Ovary (tissue), 9 donors: ENCODE results near the gene VWA3B. TPM values are rescaled to one million over a fixed set of nuclear protein-coding genes. Genes with fewer than 3 reads are reported as not detected.
"Not testable (repeated sequence)": the region's sequence is repeated elsewhere in the genome, so short reads cannot be mapped to it uniquely, and the experiment has no call there.

Experiments
- DNase-seq, 5 donors: peaks; one replicate each; pipeline ENCODE4 v3.0.0-alpha.2; 2019 to 2020
- H3K27ac ChIP-seq, 2 donors: fragments of 200-600 bp; one replicate each; pipeline versions ENCODE4 v1.5.1 to v1.8.0; 2019 to 2022
- H3K27me3 ChIP-seq: fragments of 200-600 bp; one replicate; pipeline ENCODE4 v1.8.0; 2022
- H3K36me3 ChIP-seq: fragments of 200-600 bp; sonication (generic); one replicate; pipeline ENCODE4 v1.5.1; 2019
- H3K4me1 ChIP-seq: one replicate; pipeline ENCODE4 v1.8.1; 2013; ENCODE audit warnings: mild to moderate bottlenecking, moderate library complexity; ENCODE audit not compliant: insufficient read depth
- H3K4me3 ChIP-seq: fragments of 200-600 bp; sonication (generic); one replicate; pipeline ENCODE4 v1.5.1; 2017
- H3K9me3 ChIP-seq, 2 donors: fragments of 200-600 bp in 1 of 2; sonication (generic) in 1 of 2; one replicate each; pipeline versions ENCODE4 v1.5.1 to v1.8.1; 2013 to 2019; ENCODE audit warnings: mild to moderate bottlenecking in 1 of 2, moderate library complexity in 1 of 2
- EP300 ChIP-seq: sonication (generic); formaldehyde crosslinking; IDR thresholded peaks from one replicate; pipeline ENCODE4 v1.6.1; 2017; ENCODE audit warnings: antibody characterized with exemption
- POLR2A ChIP-seq: fragments of 450-650 bp; IDR thresholded peaks from one replicate; pipeline ENCODE4 v1.6.1; 2017; ENCODE audit warnings: antibody characterized with exemption, mild to moderate bottlenecking, moderate library complexity
- WGBS, 3 donors: extraction: QIAGEN DNeasy Blood & Tissue Kit in 1 of 3; methylation state at CpG; one replicate each; pipeline versions ENCODE4 v1.1.5 to v1.1.7; 2013 to 2017; 5-methylcytosine and 5-hydroxymethylcytosine counted together
- intact Hi-C, 4 donors: fragments of 100-400 bp; cut with DNase I; formaldehyde crosslinking; loops; one replicate each; pipeline versions ENCODE4 v1.11.0 to v1.15.1; 2022 to 2023
- polyA plus RNA-seq, 2 donors: library from polyadenylated mRNA; stranded (reverse); fragments of 200-250 nt in 1 of 2; fragments of 350-450 nt in 1 of 2; fragmentation: Illumina TruSeq in 1 of 2; extraction: RNeasy Lipid Tissue Mini Kit (QIAGEN cat#74804) in 1 of 2; gene quantifications; one replicate each; pipeline ENCODE4 v1.2.3, GENCODE V29; 2013 to 2014
- total RNA-seq, 7 donors: library from RNA; depleted of rRNA in 2 of 7; stranded (reverse); fragments of >200 nt in 2 of 7; fragmentation: NEBNext Ultra II Directional in 3 of 7; extraction: Animal tissue kit (Norgen Biotek cat#: 25700) in 3 of 7; gene quantifications; one replicate each; pipeline versions ENCODE4 v1.1.0 to v1.2.4, GENCODE V29; 2016 to 2023
- TF ChIP-seq, protein P1 (sequence below), 3 donors: fragments of 450-650 bp in 2 of 3; fragments of 200-600 bp in 1 of 3; IDR thresholded peaks; one replicate each; pipeline versions ENCODE4 v1.5.1 to v1.8.0; 2016 to 2022; ENCODE audit warnings: antibody characterized with exemption in 3 of 3, mild to moderate bottlenecking in 1 of 3
- donor health status: DM: no; HTN: no; CAD: no; lungs with moderate emphysema.
- donor health status: DM: no; HTN: no; CAD: no.
- donor health status: Bipolar disorder and iron deficiency.
- donor health status: DM: yes; HTN: yes; CAD: no.
- donor health status: DM: no; HTN: no; CAD: no.
- donor health status: DM: yes; HTN: yes; CAD: no.

The VWA3B gene
- total and polyA plus RNA-seq, 9 donors: 0.56 to 15.7 (median 1.1) TPM

- TF ChIP-seq, protein P1, sequence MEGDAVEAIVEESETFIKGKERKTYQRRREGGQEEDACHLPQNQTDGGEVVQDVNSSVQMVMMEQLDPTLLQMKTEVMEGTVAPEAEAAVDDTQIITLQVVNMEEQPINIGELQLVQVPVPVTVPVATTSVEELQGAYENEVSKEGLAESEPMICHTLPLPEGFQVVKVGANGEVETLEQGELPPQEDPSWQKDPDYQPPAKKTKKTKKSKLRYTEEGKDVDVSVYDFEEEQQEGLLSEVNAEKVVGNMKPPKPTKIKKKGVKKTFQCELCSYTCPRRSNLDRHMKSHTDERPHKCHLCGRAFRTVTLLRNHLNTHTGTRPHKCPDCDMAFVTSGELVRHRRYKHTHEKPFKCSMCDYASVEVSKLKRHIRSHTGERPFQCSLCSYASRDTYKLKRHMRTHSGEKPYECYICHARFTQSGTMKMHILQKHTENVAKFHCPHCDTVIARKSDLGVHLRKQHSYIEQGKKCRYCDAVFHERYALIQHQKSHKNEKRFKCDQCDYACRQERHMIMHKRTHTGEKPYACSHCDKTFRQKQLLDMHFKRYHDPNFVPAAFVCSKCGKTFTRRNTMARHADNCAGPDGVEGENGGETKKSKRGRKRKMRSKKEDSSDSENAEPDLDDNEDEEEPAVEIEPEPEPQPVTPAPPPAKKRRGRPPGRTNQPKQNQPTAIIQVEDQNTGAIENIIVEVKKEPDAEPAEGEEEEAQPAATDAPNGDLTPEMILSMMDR (IDR thresholded peaks at IDR 0.05): no peak
- TF ChIP-seq EP300 (no peak), POLR2A (no peak)
- DNase-seq: no peak
- H3K4me1 ChIP-seq: no peaks in the 10 kb centered on the region
- H3K4me3 ChIP-seq: no peak overlapping the region
- H3K27ac ChIP-seq: no peak overlapping the region
- H3K9me3 ChIP-seq: peaks cover 0 to 3% of the 10 kb centered on the region in 2 donors
- no peaks in the 10 kb centered on the region for H3K27me3 ChIP-seq
- no peaks in the 10 kb centered on the region for H3K36me3 ChIP-seq
- WGBS, 3 donors: 85 to 88% (median 88%) methylated on average over 6 of the region's 6 CpGs
- intact Hi-C loops: no loop called here
Observed at GRCh38 chr2:98099939-98100743, 13.2 kb downstream of the VWA3B start.

GRCh38 chr2:98102315-98102714 is 15.3 kb downstream of the VWA3B start:
- H3K9me3 ChIP-seq, H3K4me3 ChIP-seq, H3K36me3 ChIP-seq, DNase-seq, H3K27ac ChIP-seq, H3K4me1 ChIP-seq, H3K27me3 ChIP-seq, intact Hi-C loops: not testable (repeated sequence)
- WGBS, 3 donors: 92 to 96% (median 93%) methylated on average over 17 of the region's 17 CpGs

DNA sequence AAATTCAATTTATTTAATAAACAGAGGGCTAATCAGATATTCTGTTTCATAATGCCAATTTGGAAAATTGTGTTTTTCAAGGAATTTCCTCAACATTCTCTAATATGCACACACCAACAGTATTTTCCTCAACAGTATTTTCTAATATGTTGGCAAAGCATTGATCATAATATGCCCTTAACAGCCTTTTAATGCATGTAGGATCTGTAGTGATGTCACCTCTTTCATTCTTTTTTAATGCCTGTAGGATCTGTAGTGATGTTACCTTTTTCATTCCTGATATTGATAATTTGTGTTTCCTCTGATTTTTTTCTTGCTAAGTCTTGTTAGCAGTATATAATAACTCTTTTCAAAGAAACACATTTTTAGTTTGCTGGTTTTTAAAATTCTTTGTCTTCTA is 15.9 kb downstream of the VWA3B start:
- TF ChIP-seq, protein P1 (IDR thresholded peaks at IDR 0.05): no peak
- TF ChIP-seq EP300 (no peak), POLR2A (no peak)
- intact Hi-C loops: no loop called here
- H3K27ac ChIP-seq: no peak overlapping the region

DNA sequence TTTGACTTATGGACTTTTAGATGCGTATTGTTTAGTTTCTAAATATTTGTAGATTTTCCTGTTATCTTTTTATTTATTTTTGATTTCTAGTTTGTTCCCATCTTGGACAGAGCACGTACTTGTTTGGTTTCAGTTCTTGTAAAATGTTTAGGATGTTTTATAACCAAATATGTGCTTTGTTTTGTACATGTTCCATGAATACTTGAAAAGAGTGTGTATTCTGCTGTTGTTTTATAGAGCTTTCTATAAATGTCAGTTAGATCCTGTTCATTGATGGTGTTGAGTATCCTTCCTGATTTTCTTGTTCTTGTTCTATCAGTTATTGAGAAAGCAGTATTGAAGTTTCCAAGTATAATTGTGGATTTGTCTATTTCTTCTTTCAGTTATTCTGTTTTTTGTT is 21.1 kb downstream of the VWA3B start:
- intact Hi-C loops: loop anchor here in 1 of 4 donors (5.0 kb wide), 1 partner anchor 404 kb away; no protein-coding TSS in a partner anchor
- H3K27ac ChIP-seq: no peak overlapping the region
- WGBS, 3 donors: 23 to 46% (median 29%) methylated on average over 2 of the region's 2 CpGs
- no peaks in the 10 kb centered on the region for H3K4me1 ChIP-seq
- H3K36me3 ChIP-seq: no peaks in the 10 kb centered on the region
- no peak overlapping the region for H3K4me3 ChIP-seq
- DNase-seq: no peak
- no peak for TF ChIP-seq POLR2A
- TF ChIP-seq EP300: no peak
- TF ChIP-seq, protein P1 (IDR thresholded peaks at IDR 0.05): no peak
- H3K27me3 ChIP-seq: no peaks in the 10 kb centered on the region
- H3K9me3 ChIP-seq: peaks cover 0 to 3% of the 10 kb centered on the region in 2 donors

More for the DNA sequence above, 15.9 kb downstream of the VWA3B start:
- no peaks in the 10 kb centered on the region for H3K4me1 ChIP-seq
- H3K27me3 ChIP-seq: no peaks in the 10 kb centered on the region
- no peak for DNase-seq
- no peak overlapping the region for H3K4me3 ChIP-seq
- H3K36me3 ChIP-seq: no peaks in the 10 kb centered on the region
- peaks cover 0 to 3% of the 10 kb centered on the region in 2 donors for H3K9me3 ChIP-seq

- Histone ChIP-seq H3K27me3 (no peaks in the 10 kb centered on the region), H3K9me3 (no peaks in the 10 kb centered on the region), H3K4me1 (no peaks in the 10 kb centered on the region), H3K4me3 (no peak overlapping the region), H3K27ac (no peak overlapping the region), H3K36me3 (no peaks in the 10 kb centered on the region)
- 67 to 72% (median 71%) methylated on average over 2 of the region's 2 CpGs for WGBS, 3 donors
- DNase-seq: no peak
- TF ChIP-seq, protein P1 (IDR thresholded peaks at IDR 0.05): no peak
- no peak for TF ChIP-seq POLR2A
- no peak for TF ChIP-seq EP300
- intact Hi-C loops: no loop called here
Observed at GRCh38 chr2:98110741-98111140, 23.8 kb downstream of the VWA3B start.
